Thyroid gland (tissue), 4 donors: ENCODE measurements around the gene WIPF3. TPM values are rescaled to one million over a fixed set of nuclear protein-coding genes. Genes with fewer than 3 reads are reported as not detected.

Experiments used
- DNase-seq, 2 donors: peaks; one replicate each; pipeline ENCODE4 v3.0.0-alpha.2; 2019
- H3K27ac ChIP-seq, 3 donors: fragments of 200-600 bp; sonication (generic); 1 replicate in 2 of 3; 2 replicates in 1 of 3; pipeline ENCODE4 v1.5.1; 2016 to 2019; ENCODE audit warnings: mild to moderate bottlenecking in 1 of 3, moderate library complexity in 1 of 3
- H3K27me3 ChIP-seq: fragments of 200-600 bp; sonication (generic); one replicate; pipeline ENCODE4 v1.5.1; 2019
- H3K36me3 ChIP-seq, 2 donors: fragments of 200-600 bp; sonication (generic); one replicate each; pipeline ENCODE4 v1.5.1; 2016 to 2019
- H3K4me1 ChIP-seq, 2 donors: fragments of 200-600 bp; sonication (generic); one replicate each; pipeline ENCODE4 v1.5.1; 2017 to 2019
- H3K4me3 ChIP-seq, 3 donors: fragments of 200-600 bp; sonication (generic); replicated peaks in 1 of 3; 1 replicate in 2 of 3; 2 replicates in 1 of 3; pipeline ENCODE4 v1.5.1; 2016; ENCODE audit warnings: mild to moderate bottlenecking in 1 of 3
- H3K9me3 ChIP-seq: fragments of 200-600 bp; sonication (generic); one replicate; pipeline ENCODE4 v1.5.1; 2017
- CTCF ChIP-seq, 6 experiments: fragments of 200-600 bp in 3 of 6; fragments of 450-650 bp in 3 of 6; sonication (generic) in 3 of 6; IDR thresholded peaks; one replicate each; pipeline ENCODE4 v1.5.1; 2016 to 2019; ENCODE audit warnings: antibody characterized with exemption in 6 of 6, mild to moderate bottlenecking in 2 of 6, inconsistent platforms in 1 of 6, moderate library complexity in 1 of 6
- POLR2A ChIP-seq, 2 donors: fragments of 450-650 bp; IDR thresholded peaks; one replicate each; pipeline ENCODE4 v1.6.1; 2017; ENCODE audit warnings: antibody characterized with exemption in 2 of 2, mild to moderate bottlenecking in 2 of 2, moderate library complexity in 1 of 2
- WGBS, 2 donors: methylation state at CpG; one replicate each; pipeline ENCODE4 v1.1.5; 2017; 5-methylcytosine and 5-hydroxymethylcytosine counted together
- intact Hi-C: fragments of 100-400 bp; cut with DNase I; formaldehyde crosslinking; loops from one replicate; pipeline ENCODE4 v1.15.1; 2023
- total RNA-seq, 4 donors: library from RNA; depleted of rRNA; stranded (reverse); fragments of >200 nt; gene quantifications; one replicate each; pipeline ENCODE4 v1.2.3, GENCODE V29; 2016

WIPF3 gene
- total RNA-seq, 4 donors from 2014 or later, result 0.22 to 1.2 (median 0.70) TPM

- no peak for DNase-seq
- Histone ChIP-seq H3K27ac (no peak overlapping the region), H3K4me3 (no peak overlapping the region), H3K9me3 (no peaks in the 10 kb centered on the region), H3K4me1 (no peaks in the 10 kb centered on the region), H3K27me3 (no peaks in the 10 kb centered on the region), H3K36me3 (no peaks in the 10 kb centered on the region)
- 85 to 87% methylated on average over 5 of the region's 5 CpGs for WGBS, 2 donors
- TF ChIP-seq CTCF (IDR thresholded peaks at IDR 0.05), result no peak
- no peak for TF ChIP-seq POLR2A (IDR thresholded peaks at IDR 0.05)
- intact Hi-C loops, result no loop called here
These were observed 7.9 kb upstream of the WIPF3 start for GRCh38 chr7:29798422-29798821.

GRCh38 chr7:29801929-29802328, 4.4 kb upstream of the WIPF3 start:
- WGBS, 2 donors, result 82 to 90% methylated on average over 1 of the region's 1 CpG
- intact Hi-C loops, result no loop called here

GRCh38 chr7:29805031-29805430, 1.3 kb upstream of the WIPF3 start:
- DNase-seq, result peak in 1 of 2 donors; percentile 7

More at GRCh38 chr7:29801929-29802328, 4.4 kb upstream of the WIPF3 start:
- DNase-seq, result no peak
- TF ChIP-seq CTCF (IDR thresholded peaks at IDR 0.05) (no peak), POLR2A (IDR thresholded peaks at IDR 0.05) (no peak)
- Histone ChIP-seq H3K36me3 (no peaks in the 10 kb centered on the region), H3K4me3 (no peak overlapping the region), H3K4me1 (peaks cover under 1 to 1% of the 10 kb centered on the region in 2 donors), H3K9me3 (no peaks in the 10 kb centered on the region), H3K27me3 (no peaks in the 10 kb centered on the region), H3K27ac (no peak overlapping the region)

GRCh38 chr7:29805886-29806207, 461 bp upstream of the WIPF3 start:
- Histone ChIP-seq H3K4me3 (peak overlapping the region in 1 of 3 donors; percentile 38), H3K36me3 (no peaks in the 10 kb centered on the region), H3K27me3 (no peaks in the 10 kb centered on the region), H3K27ac (no peak overlapping the region), H3K4me1 (peaks cover 7 to 10% of the 10 kb centered on the region in 2 donors), H3K9me3 (no peaks in the 10 kb centered on the region)
- TF ChIP-seq CTCF (IDR thresholded peaks at IDR 0.05) (no peak), POLR2A (IDR thresholded peaks at IDR 0.05) (no peak)
- intact Hi-C loops, result no loop called here
- DNase-seq, result peak in 1 of 2 donors; percentile 3
- WGBS, 2 donors, result 74 to 75% methylated on average over 12 of the region's 12 CpGs

More at GRCh38 chr7:29805031-29805430, 1.3 kb upstream of the WIPF3 start:
- Histone ChIP-seq H3K27ac (no peak overlapping the region), H3K9me3 (no peaks in the 10 kb centered on the region), H3K36me3 (no peaks in the 10 kb centered on the region), H3K4me3 (no peak overlapping the region), H3K4me1 (peaks cover 7 to 10% of the 10 kb centered on the region in 2 donors), H3K27me3 (no peaks in the 10 kb centered on the region)
- intact Hi-C loops, result no loop called here
- 77 to 84% methylated on average over 7 of the region's 7 CpGs for WGBS, 2 donors
- TF ChIP-seq CTCF (IDR thresholded peaks at IDR 0.05) (no peak), POLR2A (IDR thresholded peaks at IDR 0.05) (no peak)

- DNase-seq, result peak; percentile 44 to 54
These were observed 910 bp downstream of the WIPF3 start for GRCh38 chr7:29806995-29807841.

More at GRCh38 chr7:29806995-29807841, 910 bp downstream of the WIPF3 start:
- H3K36me3 ChIP-seq, result no peaks in the 10 kb centered on the region
- 18 to 23% methylated on average over 17 to 19 of the region's 43 CpGs for WGBS, 2 donors
- intact Hi-C loops, result no loop called here
- H3K9me3 ChIP-seq, result no peaks in the 10 kb centered on the region
- no peak overlapping the region for H3K27ac ChIP-seq
- TF ChIP-seq POLR2A (IDR thresholded peaks at IDR 0.05) (no peak), CTCF (IDR thresholded peaks at IDR 0.05) (peak in 1 of 6 experiments; percentile 13)
- no peaks in the 10 kb centered on the region for H3K27me3 ChIP-seq
- H3K4me3 ChIP-seq, result peak overlapping the region in 2 of 3 donors; percentile 24 to 38
- H3K4me1 ChIP-seq, result peaks cover 7 to 10% of the 10 kb centered on the region in 2 donors
